Measurements from ENCODE around the gene ZBTB32. TPM values are rescaled to one million over a fixed set of nuclear protein-coding genes. Genes with fewer than 3 reads are reported as not detected.
A peak's percentile ranks its signal among the peaks of the same experiment; 100 is the strongest.

The ZBTB32 gene
- total RNA-seq, 1 experiment from 2014 or later = not detected

DNA sequence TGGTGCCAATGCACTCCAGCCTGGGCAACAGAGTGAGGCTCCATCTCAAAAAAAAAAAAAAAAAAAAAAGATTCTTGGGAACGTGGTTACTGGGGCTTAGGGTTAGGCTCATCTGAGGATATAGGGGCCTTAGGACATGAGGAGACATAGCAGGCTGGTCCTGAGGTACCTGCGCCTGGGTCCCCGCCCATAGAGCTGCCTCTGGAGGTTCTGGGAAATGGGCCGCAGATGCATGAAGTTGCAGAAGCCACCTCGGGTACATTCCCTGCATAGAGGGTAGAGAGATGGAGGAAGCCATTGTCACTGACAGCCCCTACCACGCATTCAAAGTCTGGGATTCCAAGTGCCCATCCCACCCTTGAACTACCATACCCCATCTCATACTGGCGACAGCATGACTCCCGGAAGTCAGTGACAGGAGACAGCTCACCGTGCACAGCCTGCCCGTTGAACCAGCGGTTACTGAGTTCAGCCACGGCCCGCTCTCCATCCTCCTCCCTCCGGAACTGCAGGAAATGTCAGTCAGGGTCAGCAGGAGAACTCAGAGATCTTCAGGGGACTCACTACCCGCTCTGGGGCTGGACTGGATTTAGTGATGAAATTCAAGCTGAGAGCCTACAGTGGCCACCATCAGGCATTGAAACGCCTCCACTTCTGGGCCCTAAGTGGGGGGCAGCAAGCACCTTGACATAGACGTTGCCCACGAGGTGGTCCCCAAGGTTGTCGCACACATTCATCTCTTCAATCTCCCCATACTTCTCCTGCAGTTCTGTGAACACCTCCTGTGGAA, 39.5 kb downstream of the ZBTB32 start:
- no TSS peak for BruUV-seq (replicated peaks)
- in situ Hi-C loops (cut with HindIII; ENCODE audit: low pct_unique_long_range_greater_than_20kb, low sequenced_read_pairs) (no loop called here), intact Hi-C loops (cut with micrococcal nuclease; ENCODE audit: unreplicated experiment) (no loop called here)
- Histone ChIP-seq H3K4me3 (ENCODE audit: low read depth in 2 of 2, low read length in 2 of 2) (peak overlapping the region; percentile 92 to 97), H3K27me3 (ENCODE audit: control insufficient read depth, insufficient read depth, low read length) (no peaks in the 10 kb centered on the region), H3K27ac (ENCODE audit: low read length) (peak overlapping the region; percentile 98), H3K36me3 (ENCODE audit: control insufficient read depth, insufficient read depth, low read length) (no peaks in the 10 kb centered on the region), H3K4me1 (ENCODE audit: control insufficient read depth, insufficient read depth, low read length) (peaks cover 33% of the 10 kb centered on the region), H3K9me3 (ENCODE audit: control insufficient read depth, insufficient read depth, low read depth, low read length) (no peaks in the 10 kb centered on the region)
- TF ChIP-seq, protein P1, sequence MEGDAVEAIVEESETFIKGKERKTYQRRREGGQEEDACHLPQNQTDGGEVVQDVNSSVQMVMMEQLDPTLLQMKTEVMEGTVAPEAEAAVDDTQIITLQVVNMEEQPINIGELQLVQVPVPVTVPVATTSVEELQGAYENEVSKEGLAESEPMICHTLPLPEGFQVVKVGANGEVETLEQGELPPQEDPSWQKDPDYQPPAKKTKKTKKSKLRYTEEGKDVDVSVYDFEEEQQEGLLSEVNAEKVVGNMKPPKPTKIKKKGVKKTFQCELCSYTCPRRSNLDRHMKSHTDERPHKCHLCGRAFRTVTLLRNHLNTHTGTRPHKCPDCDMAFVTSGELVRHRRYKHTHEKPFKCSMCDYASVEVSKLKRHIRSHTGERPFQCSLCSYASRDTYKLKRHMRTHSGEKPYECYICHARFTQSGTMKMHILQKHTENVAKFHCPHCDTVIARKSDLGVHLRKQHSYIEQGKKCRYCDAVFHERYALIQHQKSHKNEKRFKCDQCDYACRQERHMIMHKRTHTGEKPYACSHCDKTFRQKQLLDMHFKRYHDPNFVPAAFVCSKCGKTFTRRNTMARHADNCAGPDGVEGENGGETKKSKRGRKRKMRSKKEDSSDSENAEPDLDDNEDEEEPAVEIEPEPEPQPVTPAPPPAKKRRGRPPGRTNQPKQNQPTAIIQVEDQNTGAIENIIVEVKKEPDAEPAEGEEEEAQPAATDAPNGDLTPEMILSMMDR (IDR thresholded peaks at IDR 0.05) = no peak
- TF ChIP-seq POLR2AphosphoS5 (IDR thresholded peaks at IDR 0.05; ENCODE audit: low read depth, low read length) (no peak), SIN3A (IDR thresholded peaks at IDR 0.05; ENCODE audit: borderline replicate concordance, insufficient read depth, low read depth, low read length) (no peak), TCF7L2 (IDR thresholded peaks at IDR 0.05; ENCODE audit: low read depth, low read length) (no peak)
- TF ChIP-seq, protein P2, sequence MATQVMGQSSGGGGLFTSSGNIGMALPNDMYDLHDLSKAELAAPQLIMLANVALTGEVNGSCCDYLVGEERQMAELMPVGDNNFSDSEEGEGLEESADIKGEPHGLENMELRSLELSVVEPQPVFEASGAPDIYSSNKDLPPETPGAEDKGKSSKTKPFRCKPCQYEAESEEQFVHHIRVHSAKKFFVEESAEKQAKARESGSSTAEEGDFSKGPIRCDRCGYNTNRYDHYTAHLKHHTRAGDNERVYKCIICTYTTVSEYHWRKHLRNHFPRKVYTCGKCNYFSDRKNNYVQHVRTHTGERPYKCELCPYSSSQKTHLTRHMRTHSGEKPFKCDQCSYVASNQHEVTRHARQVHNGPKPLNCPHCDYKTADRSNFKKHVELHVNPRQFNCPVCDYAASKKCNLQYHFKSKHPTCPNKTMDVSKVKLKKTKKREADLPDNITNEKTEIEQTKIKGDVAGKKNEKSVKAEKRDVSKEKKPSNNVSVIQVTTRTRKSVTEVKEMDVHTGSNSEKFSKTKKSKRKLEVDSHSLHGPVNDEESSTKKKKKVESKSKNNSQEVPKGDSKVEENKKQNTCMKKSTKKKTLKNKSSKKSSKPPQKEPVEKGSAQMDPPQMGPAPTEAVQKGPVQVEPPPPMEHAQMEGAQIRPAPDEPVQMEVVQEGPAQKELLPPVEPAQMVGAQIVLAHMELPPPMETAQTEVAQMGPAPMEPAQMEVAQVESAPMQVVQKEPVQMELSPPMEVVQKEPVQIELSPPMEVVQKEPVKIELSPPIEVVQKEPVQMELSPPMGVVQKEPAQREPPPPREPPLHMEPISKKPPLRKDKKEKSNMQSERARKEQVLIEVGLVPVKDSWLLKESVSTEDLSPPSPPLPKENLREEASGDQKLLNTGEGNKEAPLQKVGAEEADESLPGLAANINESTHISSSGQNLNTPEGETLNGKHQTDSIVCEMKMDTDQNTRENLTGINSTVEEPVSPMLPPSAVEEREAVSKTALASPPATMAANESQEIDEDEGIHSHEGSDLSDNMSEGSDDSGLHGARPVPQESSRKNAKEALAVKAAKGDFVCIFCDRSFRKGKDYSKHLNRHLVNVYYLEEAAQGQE (IDR thresholded peaks at IDR 0.05; ENCODE audit: insufficient read depth in 1 of 2, low read depth in 2 of 2, low read length in 1 of 2) = no peak
- ATAC-seq (no peak), DNase-seq (ENCODE audit: low read depth, low spot score) (no peak)
- CTCF ChIA-PET = interaction anchor here (0.7 kb wide), 1 partner anchor 23 kb away, joined by 8 read pairs; no protein-coding TSS in a partner anchor
- POLR2A ChIA-PET = interaction anchor here (0.5 to 0.7 kb wide), 4 partner anchors 32 to 469 kb away, joined by 3 to 9 read pairs (median 5); no protein-coding TSS in a partner anchor

DNA sequence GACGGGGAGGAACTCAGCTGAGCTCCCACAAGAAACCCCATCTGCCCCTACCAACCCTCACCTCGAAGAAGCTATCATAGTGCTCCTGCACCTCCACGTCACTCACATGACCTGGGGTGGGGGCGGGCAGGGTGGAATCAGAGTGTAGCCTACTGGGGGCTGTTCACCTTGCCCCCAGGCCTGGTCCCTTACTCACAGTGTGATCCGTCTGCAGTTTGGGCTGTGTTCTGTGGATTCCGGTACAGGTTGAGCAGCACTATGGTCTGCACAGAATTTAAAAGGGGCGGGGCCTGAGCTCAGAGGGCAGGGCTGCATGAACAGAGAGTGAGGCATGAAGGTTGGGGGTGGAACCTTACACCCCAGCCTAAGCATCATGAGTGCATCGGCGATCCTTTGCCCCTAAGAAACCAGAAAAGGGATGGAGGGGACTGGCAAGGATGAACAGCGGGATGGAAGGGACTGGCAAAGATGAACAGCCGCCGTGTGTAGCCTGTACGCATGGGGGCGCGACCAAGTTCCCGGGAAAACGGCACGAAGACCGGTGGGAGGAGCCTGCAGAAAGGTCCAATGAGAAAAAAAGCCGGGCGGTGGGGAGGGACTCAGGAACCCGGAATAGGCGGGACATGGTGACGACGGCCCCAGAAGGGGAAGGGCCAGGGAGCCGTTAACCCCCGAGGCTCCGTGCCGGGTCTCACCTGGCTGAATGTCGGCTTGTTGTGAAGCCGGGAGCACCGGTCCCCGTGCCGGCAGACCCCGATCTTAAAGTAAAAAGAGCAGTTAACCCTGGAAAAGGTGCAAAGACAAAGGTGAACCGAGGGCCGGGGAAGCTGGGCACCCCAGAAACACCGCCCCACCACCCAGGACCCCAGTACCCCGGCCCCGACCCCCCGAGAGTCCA, 40.3 kb downstream of the ZBTB32 start:
- TSS peak; percentile 90 for BruUV-seq (replicated peaks)
- ChIA-PET POLR2A (interaction anchor here (0.5 to 1.2 kb wide), 11 partner anchors 9 to 480 kb away, joined by 3 to 21 read pairs (median 5); no protein-coding TSS in a partner anchor), CTCF (interaction anchor here (0.6 to 0.7 kb wide), 3 partner anchors 29 to 89 kb away, joined by 3 to 7 read pairs (median 4); no protein-coding TSS in a partner anchor)
- in situ Hi-C loops (cut with HindIII; ENCODE audit: low pct_unique_long_range_greater_than_20kb, low sequenced_read_pairs) = no loop called here
- Histone ChIP-seq H3K4me3 (ENCODE audit: low read depth in 2 of 2, low read length in 2 of 2) (peak overlapping the region; percentile 92 to 97), H3K27me3 (ENCODE audit: control insufficient read depth, insufficient read depth, low read length) (no peaks in the 10 kb centered on the region), H3K9me3 (ENCODE audit: control insufficient read depth, insufficient read depth, low read depth, low read length) (no peaks in the 10 kb centered on the region), H3K36me3 (ENCODE audit: control insufficient read depth, insufficient read depth, low read length) (no peaks in the 10 kb centered on the region), H3K27ac (ENCODE audit: low read length) (peak overlapping the region; percentile 98), H3K4me1 (ENCODE audit: control insufficient read depth, insufficient read depth, low read length) (peaks cover 30% of the 10 kb centered on the region)
- DNase-seq (ENCODE audit: low read depth, low spot score) = peak; percentile 89
- TF ChIP-seq POLR2AphosphoS5 (IDR thresholded peaks at IDR 0.05; ENCODE audit: low read depth, low read length) (peak; percentile 96), TCF7L2 (IDR thresholded peaks at IDR 0.05; ENCODE audit: low read depth, low read length) (peak; percentile 19; the same call in 1 of the 2 replicates), SIN3A (IDR thresholded peaks at IDR 0.05; ENCODE audit: borderline replicate concordance, insufficient read depth, low read depth, low read length) (peak; percentile 59; the same call in 1 of the 2 replicates)
- TF ChIP-seq, protein P2 (IDR thresholded peaks at IDR 0.05; ENCODE audit: insufficient read depth in 1 of 2, low read depth in 2 of 2, low read length in 1 of 2) = no peak
- TF ChIP-seq, protein P1 (IDR thresholded peaks at IDR 0.05) = no peak
- intact Hi-C loops (cut with micrococcal nuclease; ENCODE audit: unreplicated experiment) = no loop called here
- peak; percentile 80 for ATAC-seq
